NCI-H1048 (cell line): ENCODE results near the gene AKR7A3.
"Not testable (repeated sequence)": the region's sequence is repeated elsewhere in the genome, so short reads cannot be mapped to it uniquely, and the experiment has no call there.

Experiments used
- DNase-seq: peaks from one replicate; lab custom pipeline; 2025; lab: John Stamatoyannopoulos, UW

Gene AKR7A3

GRCh38 chr1:19317126-19317910, 28.7 kb upstream of the AKR7A3 start:
- no peak for DNase-seq

DNA sequence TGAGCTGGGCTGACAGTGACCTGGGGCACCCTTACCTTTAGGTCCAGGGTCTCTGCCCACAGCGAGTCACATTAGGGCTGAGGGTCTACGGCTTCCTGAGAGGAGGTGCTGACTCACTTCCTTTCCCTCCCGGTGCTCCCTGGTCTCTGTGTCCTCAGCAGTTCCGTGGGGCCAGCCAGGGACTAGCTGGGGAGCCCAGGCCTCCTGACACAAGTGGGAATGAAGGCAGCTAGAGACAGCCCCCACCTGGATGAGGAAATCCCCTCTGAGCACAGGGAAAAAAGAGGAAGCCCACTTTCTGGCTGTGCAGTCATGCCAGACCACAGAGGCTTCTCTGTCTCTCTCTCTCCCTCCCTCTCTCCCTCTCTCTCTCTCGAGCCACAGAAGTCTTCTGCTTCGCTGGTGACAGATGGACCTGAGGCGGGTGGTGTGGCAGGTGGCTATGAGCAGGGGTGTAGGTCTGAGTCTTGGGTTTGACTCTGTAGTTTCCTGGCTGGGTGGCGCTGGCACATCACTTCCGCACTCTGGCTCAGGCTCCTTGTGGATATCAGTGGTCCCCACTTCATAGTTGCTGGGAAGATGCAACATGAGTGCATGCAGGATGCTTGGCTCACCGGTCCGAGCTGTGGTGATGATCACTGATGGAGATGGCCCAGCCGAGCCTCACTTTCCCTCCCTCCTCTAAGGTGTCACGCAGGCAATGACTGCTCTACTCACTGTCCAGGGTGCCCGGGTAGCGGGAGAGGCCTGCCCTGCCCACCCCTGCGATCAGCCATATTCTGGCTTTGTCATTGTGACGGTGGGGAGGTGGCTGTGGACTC, 27.0 kb upstream of the AKR7A3 start:
- no peak for DNase-seq

DNA sequence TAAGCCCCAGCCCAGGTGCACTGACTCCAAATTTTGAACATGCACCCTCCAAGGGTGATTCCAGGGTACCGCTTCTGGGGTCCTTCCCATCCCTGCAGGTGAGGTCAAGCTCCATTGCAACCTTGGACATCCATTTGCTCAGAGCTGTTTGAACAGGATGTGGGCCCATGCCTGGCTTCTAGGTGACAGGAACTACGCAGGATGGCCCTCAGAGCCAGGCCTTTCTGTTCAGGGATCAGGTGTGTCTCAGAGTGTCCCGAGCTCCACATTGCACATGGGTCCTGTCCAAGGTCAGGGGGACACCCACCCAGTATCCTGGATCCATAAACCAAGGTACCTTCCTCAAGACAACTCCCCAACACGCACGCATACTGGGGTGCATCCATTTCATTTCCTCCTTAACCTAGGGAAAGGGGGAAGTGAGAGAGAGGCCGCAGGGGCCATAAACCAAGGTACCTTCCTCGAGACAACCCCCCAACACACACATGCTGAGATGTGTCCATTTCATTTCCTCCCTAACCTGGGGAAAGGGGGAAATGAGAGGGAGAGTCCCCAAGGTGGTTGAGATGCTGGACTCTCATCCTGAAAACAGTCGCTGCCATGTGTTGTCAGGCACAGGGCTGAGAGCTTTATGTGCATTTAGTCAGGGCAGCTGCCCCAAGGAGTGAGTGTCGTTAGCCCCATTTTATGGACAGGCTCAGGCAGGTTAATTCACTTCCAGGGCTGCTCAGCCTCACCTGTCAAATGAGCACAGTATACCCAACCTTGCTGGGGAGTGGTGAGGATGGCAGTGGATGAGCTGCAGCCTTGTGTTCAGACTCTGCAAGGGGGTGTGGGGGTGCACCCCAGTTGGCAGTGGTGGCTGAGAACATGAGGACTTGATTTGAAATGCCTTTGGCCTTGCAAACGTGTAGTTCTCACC, 25.7 kb upstream of the AKR7A3 start:
- DNase-seq = no peak

GRCh38 chr1:19313636-19313959, 25.0 kb upstream of the AKR7A3 start:
- DNase-seq = no peak

- DNase-seq = no peak
Measured at GRCh38 chr1:19312782-19313635, 24.4 kb upstream of the AKR7A3 start.

- DNase-seq = peak; percentile 71
Measured at GRCh38 chr1:19311931-19312781, 23.6 kb upstream of the AKR7A3 start, which contains the start of the genes AKR7A2 and SLC66A1. Gene AKR7A2, minus strand, starts transcription at chr1:19312144. Its CDS starts 20 bp downstream, at chr1:19312124. Gene SLC66A1, plus strand, starts transcription at chr1:19312326. Its CDS starts 5,352 bp downstream, at chr1:19317678.

GRCh38 chr1:19311503-19311930, 22.9 kb upstream of the AKR7A3 start:
- no peak for DNase-seq

DNA sequence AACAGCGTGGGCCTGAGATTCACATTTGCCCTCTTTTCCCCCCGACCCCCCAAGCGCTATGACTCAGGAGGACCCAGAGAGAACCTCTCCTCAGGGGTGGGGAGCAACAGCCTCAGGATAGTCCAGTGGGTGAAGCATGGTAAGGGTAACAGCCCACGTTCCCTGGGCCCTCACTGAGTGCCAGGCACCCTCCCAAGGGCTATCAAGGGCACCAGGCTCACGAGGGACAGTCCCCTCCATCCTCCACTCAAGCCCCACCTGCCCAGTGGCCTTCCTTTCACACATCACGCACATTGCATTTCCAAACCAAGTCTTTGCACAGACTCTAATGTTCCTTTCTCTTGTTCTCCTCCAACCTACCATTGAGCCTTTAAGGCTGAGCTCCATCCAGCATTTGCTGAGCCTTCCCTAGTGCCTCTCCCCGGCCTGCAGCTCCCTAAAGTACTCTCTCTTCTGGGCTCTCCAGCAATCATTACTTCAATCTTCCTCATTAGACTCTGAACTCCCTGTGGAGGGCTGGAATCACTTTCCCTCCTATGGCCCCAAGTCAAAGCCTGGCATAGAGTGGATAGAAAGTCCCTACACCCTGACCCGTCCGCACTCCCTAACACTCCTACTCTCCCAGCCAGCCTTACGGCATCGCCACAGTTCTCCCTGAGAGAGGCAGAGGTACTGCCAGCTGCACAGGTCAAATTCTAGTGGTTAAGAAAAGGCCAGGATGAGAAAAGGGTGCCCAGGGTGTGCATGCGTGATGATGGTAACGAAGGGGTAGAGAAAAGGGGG, 22.3 kb upstream of the AKR7A3 start:
- no peak for DNase-seq

GRCh38 chr1:19310061-19310460, 21.5 kb upstream of the AKR7A3 start:
- no peak for DNase-seq

DNA sequence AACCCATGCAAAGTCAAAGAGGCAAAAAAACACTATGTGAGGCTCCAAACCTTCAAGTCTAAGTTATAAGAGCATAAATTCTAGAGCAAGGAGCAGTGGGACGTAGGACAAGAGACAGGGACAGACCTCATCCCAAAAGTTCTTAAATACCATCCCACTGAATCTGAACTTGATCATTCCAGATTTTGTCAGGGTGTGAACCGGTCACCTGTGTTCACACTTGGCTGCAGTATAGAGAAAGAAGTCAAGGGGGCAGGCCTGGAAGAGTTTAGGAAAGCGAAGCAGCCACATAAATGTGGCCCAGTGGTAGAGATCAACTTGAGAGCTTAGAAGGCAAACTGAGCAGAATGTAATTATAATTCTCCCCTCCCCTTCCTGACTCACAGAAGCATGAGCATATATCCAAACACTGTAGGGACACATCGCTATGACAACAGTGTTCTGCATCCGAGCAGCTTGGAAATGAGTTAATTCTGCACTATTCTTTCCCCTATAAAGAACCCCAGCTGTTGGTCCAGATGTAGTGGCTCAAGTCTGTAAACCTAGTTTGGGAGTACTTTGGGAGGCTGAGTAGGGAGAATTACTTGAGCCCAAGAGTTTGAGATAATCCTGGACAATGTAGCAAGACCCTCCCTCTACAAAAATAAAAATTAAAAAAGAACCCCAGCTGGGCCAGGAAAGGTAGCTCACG, 20.7 kb upstream of the AKR7A3 start:
- DNase-seq = no peak

GRCh38 chr1:19308509-19308907, 19.9 kb upstream of the AKR7A3 start:
- DNase-seq = no peak

GRCh38 chr1:19307794-19308508, 19.4 kb upstream of the AKR7A3 start:
- no peak for DNase-seq

DNA sequence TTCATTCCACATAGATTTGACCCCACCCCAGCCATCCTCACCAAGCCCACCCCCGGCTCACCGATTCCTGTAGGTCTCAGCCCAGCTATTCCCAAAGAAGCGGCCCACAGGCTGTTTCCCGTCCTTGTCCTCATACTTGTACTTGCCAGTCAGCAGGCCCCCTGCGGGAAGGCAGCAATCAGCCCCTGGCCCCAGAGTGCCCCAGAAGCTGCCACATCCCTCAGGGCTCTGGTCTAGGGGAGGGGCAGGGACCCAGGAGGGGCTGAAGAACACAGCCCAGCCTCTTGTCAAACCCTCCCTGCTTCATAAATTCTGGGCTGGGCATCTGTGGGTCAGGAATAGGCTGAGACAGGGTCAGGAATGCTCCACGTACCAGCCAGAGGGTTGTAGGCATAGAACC, 18.4 kb upstream of the AKR7A3 start:
- no peak for DNase-seq

- DNase-seq = no peak
Measured at GRCh38 chr1:19305880-19306279, 17.3 kb upstream of the AKR7A3 start.

DNA sequence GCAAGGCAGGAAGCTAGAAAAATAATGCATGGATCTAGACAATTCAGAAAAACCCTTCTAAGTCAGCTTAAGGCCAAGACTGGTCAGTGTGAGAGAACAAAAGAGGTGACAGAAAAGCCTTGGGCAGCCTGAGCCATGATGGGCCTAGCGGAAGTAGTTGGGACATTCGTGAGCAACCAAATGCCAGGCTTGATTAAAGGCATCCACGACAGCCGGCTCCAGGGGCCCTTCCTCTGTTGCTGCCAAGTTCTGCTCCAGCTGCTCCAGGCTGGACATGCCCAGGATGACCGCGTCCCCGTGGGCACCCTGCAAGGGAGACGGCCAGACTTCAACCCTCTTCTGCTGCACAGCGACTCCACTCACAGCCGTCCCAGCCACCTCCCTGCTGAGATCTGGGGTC, 15.5 kb upstream of the AKR7A3 start:
- DNase-seq = not testable (repeated sequence)

- DNase-seq = no peak
Measured at GRCh38 chr1:19300211-19300610, 11.6 kb upstream of the AKR7A3 start.

- DNase-seq = no peak
Measured at GRCh38 chr1:19294638-19295037, 6.1 kb upstream of the AKR7A3 start.

GRCh38 chr1:19289244-19289643, 674 bp upstream of the AKR7A3 start:
- no peak for DNase-seq
